Measurements from ENCODE around the gene NIPAL4.

GRCh38 chr5:157444224-157444623, 15.8 kb upstream of the NIPAL4 start:
- TF ChIP-seq EZH2 (IDR thresholded peaks at IDR 0.05; ENCODE audit: low read depth) (no peak), CTCF (conservative IDR thresholded peaks at IDR 0.05) (no peak)

All from PC-9 (cell line).